CD14-positive monocyte (primary cell): ENCODE data around the gene VPS37C. TPM values are rescaled to one million over a fixed set of nuclear protein-coding genes. Genes with fewer than 3 reads are reported as not detected.
A peak's percentile ranks its signal among the peaks of the same experiment; 100 is the strongest.

ENCODE experiments used
- DNase-seq, 3 donors: peaks; one replicate each; pipeline ENCODE4 v3.0.0-alpha.2; 2011 to 2022
- H2AFZ ChIP-seq: 2 replicates; pipeline ENCODE4 v1.6.0; 2012; ENCODE audit warnings: mild to moderate bottlenecking, low read depth, low read length, inconsistent platforms; ENCODE audit not compliant: insufficient read depth, poor library complexity, severe bottlenecking
- H3K27ac ChIP-seq, 2 donors: 1 replicate in 1 of 2; 2 replicates in 1 of 2; pipeline ENCODE4 v1.5.1; 2012 to 2013; ENCODE audit warnings: low read length in 2 of 2, control low read depth in 1 of 2, inconsistent platforms in 1 of 2, low read depth in 1 of 2, mild to moderate bottlenecking in 1 of 2
- H3K27me3 ChIP-seq, 2 donors: one replicate each; pipeline versions ENCODE4 v1.6.0 to v1.6.1; 2011 to 2013; ENCODE audit warnings: low read length in 2 of 2; ENCODE audit not compliant: control insufficient read depth in 2 of 2, insufficient read depth in 2 of 2
- H3K36me3 ChIP-seq, 2 donors: replicated peaks in 1 of 2; 1 replicate in 1 of 2; 2 replicates in 1 of 2; pipeline versions ENCODE4 v1.5.1 to v1.6.1; 2012 to 2013; ENCODE audit warnings: low read length in 2 of 2, control low read depth in 1 of 2, inconsistent platforms in 1 of 2, mild to moderate bottlenecking in 1 of 2; ENCODE audit not compliant: insufficient read depth in 2 of 2, control insufficient read depth in 1 of 2
- H3K4me1 ChIP-seq, 2 donors: 1 replicate in 1 of 2; 2 replicates in 1 of 2; pipeline versions ENCODE4 v1.5.1 to v1.6.1; 2012 to 2013; ENCODE audit warnings: low read length in 2 of 2, control low read depth in 1 of 2, inconsistent platforms in 1 of 2, mild to moderate bottlenecking in 1 of 2, moderate library complexity in 1 of 2; ENCODE audit not compliant: insufficient read depth in 2 of 2, control insufficient read depth in 1 of 2
- H3K4me2 ChIP-seq: replicated peaks from 2 replicates; pipeline ENCODE3; 2012; ENCODE audit warnings: low read length, moderate library complexity, mild to moderate bottlenecking; ENCODE audit not compliant: poor library complexity, severe bottlenecking; ENCODE audit errors: extremely low read depth
- H3K4me3 ChIP-seq, 3 experiments: fragments of 200-600 bp in 1 of 3; sonication (generic) in 1 of 3; replicated peaks in 1 of 3; 1 replicate in 2 of 3; 2 replicates in 1 of 3; pipeline ENCODE4 v1.5.1; 2011 to 2013; ENCODE audit warnings: low read length in 3 of 3, mild to moderate bottlenecking in 3 of 3, control low read depth in 2 of 3, low read depth in 2 of 3, inconsistent platforms in 1 of 3, moderate library complexity in 1 of 3
- H3K79me2 ChIP-seq: 2 replicates; pipeline ENCODE4 v1.6.0; 2012; ENCODE audit warnings: mild to moderate bottlenecking, control low read depth, inconsistent platforms, low read length, moderate library complexity; ENCODE audit not compliant: insufficient read depth
- H3K9ac ChIP-seq: 2 replicates; pipeline ENCODE4 v1.6.0; 2017; ENCODE audit warnings: low read length, mild to moderate bottlenecking; ENCODE audit not compliant: insufficient read depth, poor library complexity, severe bottlenecking
- H3K9me3 ChIP-seq, 2 donors: replicated peaks in 1 of 2; 1 replicate in 1 of 2; 2 replicates in 1 of 2; pipeline versions ENCODE4 v1.5.1 to v1.6.1; 2012 to 2013; ENCODE audit warnings: low read length in 2 of 2, control low read depth in 1 of 2; ENCODE audit not compliant: control insufficient read depth in 1 of 2, insufficient read depth in 1 of 2
- H4K20me1 ChIP-seq: 2 replicates; pipeline ENCODE4 v1.6.0; 2012; ENCODE audit warnings: mild to moderate bottlenecking, low read length, control low read depth, moderate library complexity; ENCODE audit not compliant: insufficient read depth
- H3K27ac Mint-ChIP-seq, 7 donors: one replicate each; pipeline ENCODE4 v1.8.0; 2020; ENCODE audit warnings: mild to moderate bottlenecking in 7 of 7, mixed read lengths in 7 of 7, moderate library complexity in 6 of 7, inconsistent platforms in 2 of 7
- H3K27me3 Mint-ChIP-seq, 3 donors: one replicate each; pipeline ENCODE4 v1.8.0; 2021 to 2022; ENCODE audit warnings: low read depth in 3 of 3, mild to moderate bottlenecking in 3 of 3, mixed read lengths in 3 of 3, moderate library complexity in 3 of 3, inconsistent platforms in 1 of 3
- H3K36me3 Mint-ChIP-seq, 2 donors: one replicate each; pipeline ENCODE4 v1.8.0; 2020; ENCODE audit warnings: mixed read lengths in 2 of 2, inconsistent platforms in 1 of 2, mild to moderate bottlenecking in 1 of 2
- H3K4me1 Mint-ChIP-seq: one replicate; pipeline ENCODE4 v1.8.0; 2020; ENCODE audit warnings: mild to moderate bottlenecking, mixed read lengths
- H3K4me3 Mint-ChIP-seq, 2 donors: one replicate each; pipeline ENCODE4 v1.8.0; 2020; ENCODE audit warnings: mild to moderate bottlenecking in 2 of 2, mixed read lengths in 2 of 2, moderate library complexity in 1 of 2
- H3K9me3 Mint-ChIP-seq, 7 donors: one replicate each; pipeline ENCODE4 v1.8.0; 2020 to 2022; ENCODE audit warnings: mixed read lengths in 7 of 7, mild to moderate bottlenecking in 6 of 7, moderate library complexity in 6 of 7, inconsistent platforms in 2 of 7
- WGBS: methylation state at CpG from one replicate; pipeline ENCODE4 v1.1.5; 2013; ENCODE audit warnings: missing lambda C conversion rate; ENCODE audit not compliant: insufficient coverage; 5-methylcytosine and 5-hydroxymethylcytosine counted together
- intact Hi-C, 2 donors: fragments of 100-400 bp; cut with micrococcal nuclease; formaldehyde crosslinking; loops; one replicate each; pipeline versions ENCODE4 v1.15.0 to v1.15.1; 2023
- polyA plus RNA-seq, 3 donors: library from polyadenylated mRNA; depleted of rRNA in 1 of 3; unstranded in 2 of 3; stranded (reverse) in 1 of 3; fragments of 300-500 nt in 2 of 3; fragments of >200 nt in 1 of 3; fragmentation: Illumina TruSeq in 2 of 3; gene quantifications; 1 replicate in 2 of 3; 2 replicates in 1 of 3; pipeline ENCODE4 v1.2.3, GENCODE V29; 2012 to 2021
- TF ChIP-seq, protein P1 (sequence below): fragments of 200-600 bp; IDR thresholded peaks from one replicate; pipeline ENCODE4 v1.8.0; 2022; ENCODE audit warnings: antibody characterized with exemption, mild to moderate bottlenecking

Gene VPS37C
- polyA plus RNA-seq, 3 donors, result 1.9 to 25.1 (median 3.8) TPM

DNA sequence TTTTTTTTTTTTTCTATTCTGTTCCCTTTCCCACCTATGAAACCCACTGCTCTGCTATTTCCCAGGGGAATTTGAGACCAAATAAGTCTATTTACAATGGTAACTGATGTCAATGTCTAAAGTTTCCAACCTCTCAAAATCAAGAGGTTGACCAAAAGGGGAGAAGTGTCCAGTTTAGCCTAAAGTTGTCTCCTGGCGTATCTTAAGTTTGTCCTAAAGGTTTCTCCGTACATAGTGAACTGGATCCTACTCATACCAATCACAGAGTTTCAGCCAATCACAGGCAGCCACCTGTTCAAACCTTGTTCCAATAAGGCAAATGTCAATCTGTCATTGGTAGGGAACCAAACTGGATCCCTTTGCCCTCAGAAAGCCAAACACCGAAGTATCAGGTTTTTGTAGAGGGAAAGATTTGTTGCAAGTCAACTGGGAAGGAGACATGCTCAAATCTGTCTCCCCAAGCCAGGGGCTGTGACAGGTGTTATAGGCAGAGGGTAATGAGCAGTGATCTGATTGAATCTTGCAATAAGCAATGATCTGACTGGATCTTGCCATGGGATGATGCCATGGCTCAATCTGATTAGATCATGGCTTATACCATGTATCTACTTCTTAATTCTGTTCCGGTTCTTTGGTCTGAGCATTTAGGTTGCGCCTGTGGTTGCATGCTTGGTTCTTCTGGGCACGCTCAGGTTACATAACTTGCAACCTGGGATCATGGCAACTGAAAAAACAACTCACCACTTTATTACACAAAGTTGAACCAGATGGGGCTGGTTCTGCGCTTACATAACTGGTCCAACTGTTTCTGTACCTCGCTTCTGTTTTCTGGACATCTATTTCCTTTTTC lies 1.1 kb upstream of the VPS37C start:
- Mint-ChIP-seq H3K36me3 (peaks cover 16 to 20% of the 10 kb centered on the region in 2 donors), H3K4me3 (peak overlapping the region; percentile 76 to 85), H3K4me1 (peaks cover 79% of the 10 kb centered on the region), H3K27ac (peak overlapping the region; percentile 99 to 100 (median 100)), H3K9me3 (peaks cover 0 to 8% (median 5%) of the 10 kb centered on the region in 7 donors), H3K27me3 (peaks cover 0 to 10% (median 0%) of the 10 kb centered on the region in 3 donors)
- Histone ChIP-seq H3K9ac (peak overlapping the region; percentile 92), H3K4me1 (peaks cover 66 to 74% of the 10 kb centered on the region in 2 donors), H3K27me3 (no peaks in the 10 kb centered on the region), H3K4me2 (peak overlapping the region; percentile 78), H3K36me3 (peaks cover 0 to 8% of the 10 kb centered on the region in 2 donors), H3K79me2 (peaks cover 40% of the 10 kb centered on the region), H4K20me1 (peaks cover 19% of the 10 kb centered on the region), H2AFZ (no peak overlapping the region), H3K4me3 (peak overlapping the region; percentile 48 to 76 (median 68)), H3K9me3 (no peaks in the 10 kb centered on the region), H3K27ac (peak overlapping the region; percentile 93 to 100)
- 0% methylated on average over 3 of the region's 8 CpGs for WGBS
- DNase-seq, result peak; percentile 96 to 99 (median 98)
- intact Hi-C loops, result loop anchor here (5.0 to 10.0 kb wide), 4 partner anchors 98 to 262 kb away; partner anchors contain the start of genes CPSF7 (in 1 of the 2) and SLC15A3 (in 1 of the 2)
- TF ChIP-seq, protein P1, sequence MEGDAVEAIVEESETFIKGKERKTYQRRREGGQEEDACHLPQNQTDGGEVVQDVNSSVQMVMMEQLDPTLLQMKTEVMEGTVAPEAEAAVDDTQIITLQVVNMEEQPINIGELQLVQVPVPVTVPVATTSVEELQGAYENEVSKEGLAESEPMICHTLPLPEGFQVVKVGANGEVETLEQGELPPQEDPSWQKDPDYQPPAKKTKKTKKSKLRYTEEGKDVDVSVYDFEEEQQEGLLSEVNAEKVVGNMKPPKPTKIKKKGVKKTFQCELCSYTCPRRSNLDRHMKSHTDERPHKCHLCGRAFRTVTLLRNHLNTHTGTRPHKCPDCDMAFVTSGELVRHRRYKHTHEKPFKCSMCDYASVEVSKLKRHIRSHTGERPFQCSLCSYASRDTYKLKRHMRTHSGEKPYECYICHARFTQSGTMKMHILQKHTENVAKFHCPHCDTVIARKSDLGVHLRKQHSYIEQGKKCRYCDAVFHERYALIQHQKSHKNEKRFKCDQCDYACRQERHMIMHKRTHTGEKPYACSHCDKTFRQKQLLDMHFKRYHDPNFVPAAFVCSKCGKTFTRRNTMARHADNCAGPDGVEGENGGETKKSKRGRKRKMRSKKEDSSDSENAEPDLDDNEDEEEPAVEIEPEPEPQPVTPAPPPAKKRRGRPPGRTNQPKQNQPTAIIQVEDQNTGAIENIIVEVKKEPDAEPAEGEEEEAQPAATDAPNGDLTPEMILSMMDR, result no peak

- Histone ChIP-seq H3K4me3 (peak overlapping the region; percentile 56 to 76 (median 68)), H3K27me3 (no peaks in the 10 kb centered on the region), H3K27ac (peak overlapping the region; percentile 93 to 100), H3K4me2 (peak overlapping the region; percentile 78), H3K9ac (peak overlapping the region; percentile 92), H3K36me3 (peaks cover 0 to 12% of the 10 kb centered on the region in 2 donors), H3K79me2 (peaks cover 57% of the 10 kb centered on the region), H2AFZ (no peak overlapping the region), H4K20me1 (peaks cover 34% of the 10 kb centered on the region), H3K9me3 (no peaks in the 10 kb centered on the region), H3K4me1 (peaks cover 60 to 69% of the 10 kb centered on the region in 2 donors)
- WGBS, result 24% methylated on average over 7 of the region's 25 CpGs
- peak overlapping the region; percentile 85 to 100 (median 95) for H3K27ac Mint-ChIP-seq
- H3K27me3 Mint-ChIP-seq, result peaks cover 0 to 10% (median 0%) of the 10 kb centered on the region in 3 donors
- no peak for DNase-seq
- intact Hi-C loops, result loop anchor here (2.0 to 10.0 kb wide), 5 partner anchors 96 to 264 kb away; partner anchors contain the start of genes SLC15A3 (in 2 of the 2) and CPSF7 (in 1 of the 2)
- TF ChIP-seq, protein P1, result no peak
- peaks cover 21 to 34% of the 10 kb centered on the region in 2 donors for H3K36me3 Mint-ChIP-seq
- peaks cover under 1 to 8% (median 5%) of the 10 kb centered on the region in 7 donors for H3K9me3 Mint-ChIP-seq
- H3K4me3 Mint-ChIP-seq, result peak overlapping the region; percentile 85 to 93
- H3K4me1 Mint-ChIP-seq, result peaks cover 75% of the 10 kb centered on the region
These were observed 588 bp downstream of the VPS37C start for GRCh38 chr11:61160487-61161189.
